Measurements from ENCODE around the gene MRPS23. TPM values are rescaled to one million over a fixed set of nuclear protein-coding genes. Genes with fewer than 3 reads are reported as not detected.

Gene MRPS23
- total and polyA plus RNA-seq, 2 of the 8 experiments (the other 6 are each of a cell fraction or from before 2014, with no cell fraction given) = 38.6 to 60.4 TPM

- Histone ChIP-seq H3K79me1 (ENCODE audit: low read depth, low read length) (no peaks in the 10 kb centered on the region), H4K91ac (replicated peaks; ENCODE audit: insufficient read length, low read length) (peak overlapping the region; percentile 22), H3K23ac (ENCODE audit: insufficient read length) (no peak overlapping the region), H2BK5ac (ENCODE audit: low read depth, low read length) (peak overlapping the region; percentile 58), H3K27me3 (replicated peaks in 1 of 4; ENCODE audit: control insufficient read depth in 3 of 4, extremely low read depth in 1 of 4, insufficient read depth in 3 of 4, low read length in 3 of 4) (peaks cover 0 to 2% (median under 1%) of the 10 kb centered on the region in 4 experiments; a peak in 3 of 7 replicates), H3K4me2 (ENCODE audit: insufficient read depth in 1 of 2, low read depth in 2 of 2, low read length in 2 of 2) (no peak overlapping the region; a peak in 1 of 4 replicates), H4K5ac (ENCODE audit: insufficient read length, low read depth, low read length) (no peak overlapping the region), H3K4me1 (replicated peaks in 1 of 4; ENCODE audit: control insufficient read depth in 3 of 4, insufficient read depth in 4 of 4, low read length in 3 of 4) (peaks cover 3 to 21% (median 14%) of the 10 kb centered on the region in 4 experiments), H2BK120ac (replicated peaks; ENCODE audit: low read depth, low read length) (no peak overlapping the region), H3K14ac (ENCODE audit: insufficient read length) (no peak overlapping the region), H3K18ac (ENCODE audit: extremely low read depth, low read length) (peak overlapping the region; percentile 75), H3K23me2 (ENCODE audit: low read depth, low read length) (no peaks in the 10 kb centered on the region), H2BK12ac (ENCODE audit: low read depth, low read length) (peak overlapping the region; percentile 68; the same call in 1 of the 2 replicates), H2BK15ac (ENCODE audit: low read length) (0 out of 2 replicates have a peak overlapping the region, but pooled peaks have one; percentile 72), H2AFZ (ENCODE audit: low read length) (no peak overlapping the region), H3K27ac (ENCODE audit: low read depth, low read length) (no peak overlapping the region), H2AK5ac (ENCODE audit: low read depth, low read length) (peak overlapping the region; percentile 82), H3K4ac (replicated peaks; ENCODE audit: insufficient read length, low read depth, low read length) (no peak overlapping the region), H3K36me3 (ENCODE audit: control insufficient read depth in 2 of 4, insufficient read depth in 4 of 4, low read length in 3 of 4) (no peaks in the 10 kb centered on the region; a peak in 1 of 8 replicates), H3K9ac (replicated peaks in 1 of 4; ENCODE audit: extremely low read depth in 1 of 4, low read depth in 3 of 4, low read length in 3 of 4) (no peak overlapping the region), H2BK20ac (ENCODE audit: low read length) (peak overlapping the region; percentile 18; the same call in 1 of the 2 replicates), H4K8ac (ENCODE audit: extremely low read depth, insufficient read depth, low read length) (no peak overlapping the region), H3K4me3 (ENCODE audit: extremely low read depth in 1 of 4, insufficient read depth in 2 of 4, low read depth in 3 of 4, low read length in 4 of 4) (no peak overlapping the region), H3K56ac (replicated peaks; ENCODE audit: insufficient read length, low read depth, low read length) (no peak overlapping the region), H4K20me1 (replicated peaks in 1 of 2; ENCODE audit: control insufficient read depth in 1 of 2, insufficient read depth in 2 of 2, low read length in 2 of 2) (no peaks in the 10 kb centered on the region), H3K79me2 (ENCODE audit: control insufficient read depth in 1 of 2, insufficient read depth in 2 of 2, low read length in 2 of 2) (no peaks in the 10 kb centered on the region), H3K9me3 (ENCODE audit: insufficient read depth in 2 of 2, low read depth in 1 of 2, low read length in 1 of 2) (no peaks in the 10 kb centered on the region)
- 95% methylated on average over 13 of the region's 13 CpGs; no CpG with 5 or more reads in 1 of the 2 experiments for WGBS, 2 experiments (ENCODE audit: extremely low coverage in 1 of 2, insufficient coverage in 1 of 2, insufficient read length in 1 of 2, insufficient replicate concordance in 2 of 2, low coverage in 1 of 2, low lambda C conversion rate in 2 of 2, missing lambda C conversion rate in 1 of 2)
- DNase-seq (ENCODE audit: low read depth in 1 of 2, low spot score in 2 of 2) (no peak), FAIRE-seq (no peak)
- CTCF ChIA-PET (ENCODE audit: partially characterized antibody) = interaction anchor here (0.6 to 20.7 kb wide), 17 partner anchors 9 to 242 kb away, joined by 3 to 221 read pairs (median 12); partner anchors contain the start of gene CUEDC1
- POLR2A ChIA-PET (ENCODE audit: partially characterized antibody) = interaction anchor here (0.9 to 32.5 kb wide), 8 partner anchors 9 to 129 kb away, joined by 3 to 672 read pairs (median 5); partner anchors contain the start of genes SRSF1 and VEZF1
- no peak for TF ChIP-seq SIN3A (conservative IDR thresholded peaks at IDR 0.05 in 1 of 2, IDR thresholded peaks at IDR 0.05 in 1 of 2; ENCODE audit: low read depth in 1 of 2, low read length in 2 of 2)
- TF ChIP-seq EZH2 (IDR thresholded peaks at IDR 0.05; ENCODE audit: low read depth, low read length, severe bottlenecking) = no peak
- no peak for TF ChIP-seq RFX5 (IDR thresholded peaks at IDR 0.05; ENCODE audit: borderline replicate concordance, low read depth, low read length)
- TF ChIP-seq, protein P1, sequence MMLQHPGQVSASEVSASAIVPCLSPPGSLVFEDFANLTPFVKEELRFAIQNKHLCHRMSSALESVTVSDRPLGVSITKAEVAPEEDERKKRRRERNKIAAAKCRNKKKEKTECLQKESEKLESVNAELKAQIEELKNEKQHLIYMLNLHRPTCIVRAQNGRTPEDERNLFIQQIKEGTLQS (IDR thresholded peaks at IDR 0.05; ENCODE audit: insufficient read depth, low read depth, low read length) = no peak
- no peak for TF ChIP-seq EGR1 (IDR thresholded peaks at IDR 0.05; ENCODE audit: borderline replicate concordance, low read depth, low read length)
- TF ChIP-seq JUND (IDR thresholded peaks at IDR 0.05; ENCODE audit: low read length) = no peak
- TF ChIP-seq NANOG (IDR thresholded peaks at IDR 0.05; ENCODE audit: insufficient read depth, low read depth, low read length, poor library complexity, severe bottlenecking) = no peak
- no peak for TF ChIP-seq CBX8 (IDR thresholded peaks at IDR 0.05; ENCODE audit: borderline replicate concordance, low read depth, low read length)
- no peak for TF ChIP-seq RBBP5 (IDR thresholded peaks at IDR 0.05; ENCODE audit: borderline replicate concordance, low read depth, low read length)
- TF ChIP-seq KDM1A (IDR thresholded peaks at IDR 0.05; ENCODE audit: borderline replicate concordance, low read length) = no peak
- TF ChIP-seq TAF1 (IDR thresholded peaks at IDR 0.05; ENCODE audit: low read depth, low read length) = no peak
Measured at GRCh38 chr17:57868910-57869616, 19.2 kb upstream of the MRPS23 start.
